H1 (cell line): ENCODE data around the gene SLC39A11. TPM values are rescaled to one million over a fixed set of nuclear protein-coding genes. Genes with fewer than 3 reads are reported as not detected.

ENCODE experiments used
- CTCF ChIA-PET: fragments of 300-600 bp; sonication (Branson Sonifier 250); formaldehyde crosslinking; loops from one replicate; lab custom pipeline; 2021; ENCODE audit not compliant: partially characterized antibody; lab: Charles Lee
- POLR2A ChIA-PET: fragments of 300-600 bp; sonication (Branson Sonifier 250); formaldehyde crosslinking; loops from one replicate; lab custom pipeline; 2021; ENCODE audit warnings: inconsistent platforms; ENCODE audit not compliant: partially characterized antibody; lab: Charles Lee
- DNase-seq, 2 experiments: peaks; one replicate each; pipeline versions ENCODE4 v3.0.0 to v3.0.0-alpha.2; 2010 to 2022; ENCODE audit warnings: low spot score in 2 of 2, low read depth in 1 of 2, mixed read lengths in 1 of 2
- FAIRE-seq: peaks from 2 replicates; lab custom pipeline; 2011; peaks lifted over from hg19 to GRCh38; lab: Jason Lieb, UNC
- H2AFZ ChIP-seq: 2 replicates; pipeline ENCODE4 v1.8.1; 2012; ENCODE audit warnings: low read length, inconsistent platforms
- H2AK5ac ChIP-seq: 2 replicates; pipeline ENCODE4 v1.6.1; 2013; ENCODE audit warnings: low read depth, low read length
- H2BK120ac ChIP-seq: replicated peaks from 2 replicates; pipeline ENCODE3; 2013; ENCODE audit warnings: low read depth, low read length, inconsistent platforms
- H2BK12ac ChIP-seq: 2 replicates; pipeline ENCODE4 v1.6.1; 2013; ENCODE audit warnings: low read depth, low read length
- H2BK15ac ChIP-seq: 2 replicates; pipeline ENCODE4 v1.6.1; 2013; ENCODE audit warnings: low read length
- H2BK20ac ChIP-seq: 2 replicates; pipeline ENCODE4 v1.6.1; 2013; ENCODE audit warnings: low read length
- H2BK5ac ChIP-seq: 2 replicates; pipeline ENCODE4 v1.6.1; 2013; ENCODE audit warnings: low read depth, low read length
- H3K14ac ChIP-seq: 2 replicates; pipeline ENCODE4 v1.6.1; 2013; ENCODE audit warnings: inconsistent platforms; ENCODE audit not compliant: insufficient read length
- H3K18ac ChIP-seq: 2 replicates; pipeline ENCODE4 v1.6.1; 2013; ENCODE audit warnings: low read length; ENCODE audit errors: extremely low read depth
- H3K23ac ChIP-seq: 2 replicates; pipeline ENCODE4 v1.6.1; 2013; ENCODE audit warnings: inconsistent platforms; ENCODE audit not compliant: insufficient read length
- H3K23me2 ChIP-seq: 2 replicates; pipeline ENCODE4 v1.6.1; 2013; ENCODE audit warnings: low read depth, low read length
- H3K27ac ChIP-seq: 2 replicates; pipeline ENCODE4 v1.6.1; 2011; ENCODE audit warnings: low read depth, low read length, inconsistent platforms
- H3K27me3 ChIP-seq, 4 experiments: replicated peaks in 1 of 4; 1 replicate in 1 of 4; 2 replicates in 3 of 4; pipeline versions ENCODE4 v1.6.1 to v1.8.1; 2011 to 2013; ENCODE audit warnings: low read length in 3 of 4, mild to moderate bottlenecking in 3 of 4, inconsistent platforms in 2 of 4, mixed read lengths in 2 of 4, moderate library complexity in 1 of 4; ENCODE audit not compliant: control insufficient read depth in 3 of 4, insufficient read depth in 3 of 4; ENCODE audit errors: extremely low read depth in 1 of 4
- H3K36me3 ChIP-seq, 4 experiments: 2 replicates each; pipeline versions ENCODE4 v1.6.1 to v1.8.1; 2011 to 2013; ENCODE audit warnings: mild to moderate bottlenecking in 4 of 4, low read length in 3 of 4, moderate library complexity in 2 of 4, control low read depth in 1 of 4, inconsistent platforms in 1 of 4; ENCODE audit not compliant: insufficient read depth in 4 of 4, control insufficient read depth in 2 of 4
- H3K4ac ChIP-seq: replicated peaks from 2 replicates; pipeline ENCODE3; 2013; ENCODE audit warnings: low read length, low read depth, mixed read lengths, inconsistent platforms; ENCODE audit not compliant: insufficient read length
- H3K4me1 ChIP-seq, 4 experiments: replicated peaks in 1 of 4; 1 replicate in 1 of 4; 2 replicates in 3 of 4; pipeline versions ENCODE4 v1.6.1 to v1.8.1; 2011 to 2013; ENCODE audit warnings: low read length in 3 of 4, inconsistent platforms in 2 of 4, mixed read lengths in 1 of 4; ENCODE audit not compliant: insufficient read depth in 4 of 4, control insufficient read depth in 3 of 4
- H3K4me2 ChIP-seq, 2 experiments: 2 replicates each; pipeline versions ENCODE4 v1.6.1 to v1.8.1; 2011 to 2013; ENCODE audit warnings: low read depth in 2 of 2, low read length in 2 of 2, control low read depth in 1 of 2, inconsistent platforms in 1 of 2, mild to moderate bottlenecking in 1 of 2; ENCODE audit not compliant: insufficient read depth in 1 of 2
- H3K4me3 ChIP-seq, 4 experiments: fragments of 200-600, 300-600 bp in 1 of 4; sonication (generic), shearing (Covaris generic), sonication (Bioruptor Twin) in 1 of 4; 2 replicates each; pipeline versions ENCODE4 v1.5.1 to v1.8.1; 2011 to 2016; ENCODE audit warnings: low read length in 4 of 4, low read depth in 3 of 4, control low read depth in 2 of 4, inconsistent platforms in 2 of 4, mild to moderate bottlenecking in 2 of 4, mixed read lengths in 1 of 4, moderate library complexity in 1 of 4; ENCODE audit not compliant: insufficient read depth in 2 of 4; ENCODE audit errors: extremely low read depth in 1 of 4
- H3K56ac ChIP-seq: replicated peaks from 2 replicates; pipeline ENCODE3; 2013; ENCODE audit warnings: low read depth, mild to moderate bottlenecking, mixed read lengths, low read length, inconsistent platforms; ENCODE audit not compliant: insufficient read length
- H3K79me1 ChIP-seq: 2 replicates; pipeline ENCODE4 v1.6.1; 2013; ENCODE audit warnings: low read depth, low read length, control low read depth
- H3K79me2 ChIP-seq, 2 experiments: 2 replicates each; pipeline versions ENCODE4 v1.6.1 to v1.8.1; 2012 to 2013; ENCODE audit warnings: low read length in 2 of 2, mild to moderate bottlenecking in 2 of 2, inconsistent platforms in 1 of 2; ENCODE audit not compliant: insufficient read depth in 2 of 2, control insufficient read depth in 1 of 2
- H3K9ac ChIP-seq, 4 experiments: replicated peaks in 1 of 4; 1 replicate in 1 of 4; 2 replicates in 3 of 4; pipeline versions ENCODE4 v1.6.1 to v1.8.1; 2011 to 2013; ENCODE audit warnings: low read depth in 3 of 4, low read length in 3 of 4, control low read depth in 2 of 4, mild to moderate bottlenecking in 2 of 4, moderate library complexity in 2 of 4, inconsistent platforms in 1 of 4; ENCODE audit errors: extremely low read depth in 1 of 4
- H3K9me3 ChIP-seq, 2 experiments: 2 replicates each; pipeline versions ENCODE4 v1.6.1 to v1.8.1; 2012 to 2013; ENCODE audit warnings: mild to moderate bottlenecking in 2 of 2, moderate library complexity in 2 of 2, control low read depth in 1 of 2, inconsistent platforms in 1 of 2, low read depth in 1 of 2, low read length in 1 of 2, mixed read lengths in 1 of 2; ENCODE audit not compliant: insufficient read depth in 2 of 2
- H4K20me1 ChIP-seq, 2 experiments: replicated peaks in 1 of 2; 2 replicates each; pipeline versions ENCODE3 to v1.8.1; 2011 to 2013; ENCODE audit warnings: inconsistent platforms in 2 of 2, low read length in 2 of 2, mild to moderate bottlenecking in 1 of 2; ENCODE audit not compliant: insufficient read depth in 2 of 2, control insufficient read depth in 1 of 2
- H4K5ac ChIP-seq: 2 replicates; pipeline ENCODE4 v1.6.1; 2013; ENCODE audit warnings: low read length, low read depth, mixed read lengths, inconsistent platforms; ENCODE audit not compliant: insufficient read length
- H4K8ac ChIP-seq: 2 replicates; pipeline ENCODE4 v1.8.0; 2013; ENCODE audit warnings: mild to moderate bottlenecking, moderate library complexity, low read length, inconsistent platforms; ENCODE audit not compliant: insufficient read depth; ENCODE audit errors: extremely low read depth
- H4K91ac ChIP-seq: replicated peaks from 2 replicates; pipeline ENCODE3; 2013; ENCODE audit warnings: low read length, mixed read lengths, inconsistent platforms; ENCODE audit not compliant: insufficient read length
- ATF3 ChIP-seq: IDR thresholded peaks from 2 replicates; pipeline ENCODE4 v1.6.1; 2011; ENCODE audit warnings: low read depth, mild to moderate bottlenecking, low read length; ENCODE audit not compliant: insufficient read depth
- CEBPB ChIP-seq: IDR thresholded peaks from 2 replicates; pipeline ENCODE4 v1.6.1; 2012; ENCODE audit warnings: low read depth, low read length
- HDAC6 ChIP-seq: IDR thresholded peaks from one replicate; pipeline ENCODE4 v1.7.1; 2012; ENCODE audit warnings: low read depth, mild to moderate bottlenecking, inconsistent platforms, low read length, moderate library complexity
- JUND ChIP-seq: IDR thresholded peaks from 2 replicates; pipeline ENCODE4 v1.6.1; 2011; ENCODE audit warnings: mild to moderate bottlenecking, improper control_type of control experiment, low read length
- KDM5A ChIP-seq: fragments of 200-600 bp; IDR thresholded peaks from 2 replicates; pipeline ENCODE4 v1.7.1; 2012; ENCODE audit warnings: mild to moderate bottlenecking, low read length, inconsistent platforms, mixed read lengths
- MAFK ChIP-seq: IDR thresholded peaks from 2 replicates; pipeline ENCODE4 v1.6.1; 2012; ENCODE audit warnings: low read depth, mild to moderate bottlenecking, improper control_type of control experiment, low read length
- PHF8 ChIP-seq: fragments of 200-600 bp; sonication (generic); conservative IDR thresholded peaks from 2 replicates; pipeline ENCODE4 v1.7.1; 2012; ENCODE audit warnings: low read depth, mild to moderate bottlenecking, inconsistent platforms, low read length, moderate library complexity
- RNF2 ChIP-seq: fragments of 200-900, 300-1000 bp; sonication (generic); IDR thresholded peaks from 2 replicates; pipeline ENCODE4 v1.7.1; 2016; ENCODE audit warnings: borderline replicate concordance, low read depth, mild to moderate bottlenecking, antibody characterized with exemption, low read length; ENCODE audit not compliant: poor library complexity, severe bottlenecking; ENCODE audit errors: missing control alignments
- TCF12 ChIP-seq: IDR thresholded peaks from 2 replicates; pipeline ENCODE4 v1.6.1; 2011; ENCODE audit warnings: low read depth, mild to moderate bottlenecking, low read length
- ZNF274 ChIP-seq: IDR thresholded peaks from 2 replicates; pipeline ENCODE4 v1.7.0; 2012; ENCODE audit warnings: low read length, borderline replicate concordance; ENCODE audit errors: extremely low read depth
- WGBS, 2 experiments: shearing (Covaris generic) in 1 of 2; methylation state at CpG; one replicate each; pipeline versions ENCODE4 v1.1.6 to v1.1.7; 2013 to 2015; ENCODE audit warnings: low lambda C conversion rate in 2 of 2, mixed read lengths in 2 of 2, inconsistent platforms in 1 of 2, low coverage in 1 of 2, missing lambda C conversion rate in 1 of 2; ENCODE audit not compliant: insufficient replicate concordance in 2 of 2, insufficient coverage in 1 of 2, insufficient read length in 1 of 2; ENCODE audit errors: extremely low coverage in 1 of 2, missing lambda C conversion rate in 1 of 2; 5-methylcytosine and 5-hydroxymethylcytosine counted together
- polyA plus RNA-seq, 7 experiments: library from polyadenylated mRNA; depleted of rRNA in 3 of 7; stranded (reverse) in 5 of 7; unstranded in 2 of 7; fragments of >200 nt in 5 of 7; fragments of 200-250 nt in 2 of 7; gene quantifications; 1 replicate in 5 of 7; 2 replicates in 1 of 7; 4 replicates in 1 of 7; pipeline versions ENCODE4 v1.2.1 to v1.2.3, GENCODE V29; 2011 to 2013; ENCODE audit warnings: missing spikeins in 2 of 7, mixed read lengths in 2 of 7
- total RNA-seq: library from RNA; stranded (reverse); fragmentation: NEBNext Ultra II Directional; extraction: Animal tissue kit (Norgen Biotek cat#: 25700); gene quantifications from 2 replicates; pipeline ENCODE4 v1.2.1, GENCODE V29; 2021

Gene SLC39A11
- total and polyA plus RNA-seq, 2 of the 8 experiments (the other 6 are each of a cell fraction or from before 2014, with no cell fraction given) = 12.2 to 19.6 TPM

- no peak for FAIRE-seq
Measured at GRCh38 chr17:72697602-72698146, 394.8 kb downstream of the SLC39A11 start.

More at GRCh38 chr17:72697602-72698146, 394.8 kb downstream of the SLC39A11 start:
- ChIA-PET POLR2A (no interaction called here), CTCF (interaction anchor here (1.2 to 1.8 kb wide), 9 partner anchors 11 to 141 kb away, joined by 3 to 13 read pairs (median 4); no protein-coding TSS in a partner anchor)
- DNase-seq = no peak
- H4K5ac ChIP-seq = no peak overlapping the region
- H2BK15ac ChIP-seq = no peak overlapping the region
- no peak overlapping the region for H3K9ac ChIP-seq
- no peaks in the 10 kb centered on the region for H3K36me3 ChIP-seq
- 85% methylated on average over 7 of the region's 9 CpGs; no CpG with 5 or more reads in 1 of the 2 experiments for WGBS, 2 experiments
- TF ChIP-seq HDAC6 = no peak
- TF ChIP-seq ATF3 = no peak
- no peak for TF ChIP-seq PHF8
- no peak for TF ChIP-seq CEBPB
- no peak for TF ChIP-seq MAFK
- no peak for TF ChIP-seq JUND
- TF ChIP-seq RNF2 = no peak
- no peak for TF ChIP-seq ZNF274
- no peak for TF ChIP-seq KDM5A
- TF ChIP-seq TCF12 = no peak
- no peaks in the 10 kb centered on the region for H3K4me1 ChIP-seq
- H3K14ac ChIP-seq = no peak overlapping the region
- H3K23me2 ChIP-seq = no peaks in the 10 kb centered on the region
- no peak overlapping the region for H2BK5ac ChIP-seq
- H4K91ac ChIP-seq = no peak overlapping the region
- no peak overlapping the region for H4K8ac ChIP-seq
- H2BK20ac ChIP-seq = no peak overlapping the region
- H3K56ac ChIP-seq = no peak overlapping the region
- H3K27ac ChIP-seq = no peak overlapping the region
- H3K4ac ChIP-seq = no peak overlapping the region
- no peaks in the 10 kb centered on the region for H3K27me3 ChIP-seq
- no peaks in the 10 kb centered on the region for H4K20me1 ChIP-seq
- no peak overlapping the region for H2AFZ ChIP-seq
- no peaks in the 10 kb centered on the region for H3K9me3 ChIP-seq
- H3K4me2 ChIP-seq = no peak overlapping the region
- no peaks in the 10 kb centered on the region for H3K79me1 ChIP-seq
- H2BK120ac ChIP-seq = no peak overlapping the region
- no peak overlapping the region for H3K23ac ChIP-seq
- no peak overlapping the region for H2BK12ac ChIP-seq
- H3K79me2 ChIP-seq = no peaks in the 10 kb centered on the region
- no peak overlapping the region for H3K18ac ChIP-seq
- H2AK5ac ChIP-seq = no peak overlapping the region
- H3K4me3 ChIP-seq = no peak overlapping the region
